ENCODE measurements around the gene FABP2. TPM values are rescaled to one million over a fixed set of nuclear protein-coding genes. Genes with fewer than 3 reads are reported as not detected.

Gene FABP2
- total RNA-seq, 1 experiment from 2014 or later, result not detected

DNA sequence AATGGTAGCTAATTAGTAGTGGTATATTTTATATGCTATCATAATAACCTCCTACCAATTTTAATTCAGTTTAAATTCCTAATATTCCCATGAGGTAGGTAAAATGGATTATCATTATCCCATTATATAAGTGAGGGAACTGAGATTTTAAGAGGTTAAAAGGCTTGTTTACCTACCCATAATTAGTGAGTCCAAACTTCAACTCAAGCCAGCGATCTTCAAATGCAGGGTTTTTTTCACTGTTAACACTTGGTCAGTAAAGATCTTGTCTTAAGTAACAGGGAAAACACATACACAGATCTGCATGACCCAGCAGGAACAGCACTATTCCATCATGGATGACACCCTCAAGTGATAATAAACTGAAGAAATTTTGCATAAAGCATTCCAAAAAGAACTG lies 31.3 kb downstream of the FABP2 start:
- Histone ChIP-seq H3K27me3 (ENCODE audit: insufficient read depth, low read depth) (no peaks in the 10 kb centered on the region), H3K36me3 (ENCODE audit: low read depth) (no peaks in the 10 kb centered on the region), H3K4me2 (no peak overlapping the region), H2AFZ (no peak overlapping the region), H3K79me2 (ENCODE audit: low read depth) (no peaks in the 10 kb centered on the region), H4K20me1 (ENCODE audit: insufficient read depth) (no peaks in the 10 kb centered on the region), H3F3A (ENCODE audit: insufficient read depth, low read depth) (0 out of 2 replicates have a peak, but pooled peaks cover 2% of the 10 kb centered on the region), H3K4me3 (no peak overlapping the region), H3K9me3 (ENCODE audit: insufficient read depth, low read depth) (no peaks in the 10 kb centered on the region), H3K27ac (no peak overlapping the region), H3K9me2 (ENCODE audit: insufficient read depth) (no peaks in the 10 kb centered on the region), H3K4me1 (replicated peaks; ENCODE audit: insufficient read depth) (no peaks in the 10 kb centered on the region)
- DNase-seq, result no peak
- TF ChIP-seq, protein P1, sequence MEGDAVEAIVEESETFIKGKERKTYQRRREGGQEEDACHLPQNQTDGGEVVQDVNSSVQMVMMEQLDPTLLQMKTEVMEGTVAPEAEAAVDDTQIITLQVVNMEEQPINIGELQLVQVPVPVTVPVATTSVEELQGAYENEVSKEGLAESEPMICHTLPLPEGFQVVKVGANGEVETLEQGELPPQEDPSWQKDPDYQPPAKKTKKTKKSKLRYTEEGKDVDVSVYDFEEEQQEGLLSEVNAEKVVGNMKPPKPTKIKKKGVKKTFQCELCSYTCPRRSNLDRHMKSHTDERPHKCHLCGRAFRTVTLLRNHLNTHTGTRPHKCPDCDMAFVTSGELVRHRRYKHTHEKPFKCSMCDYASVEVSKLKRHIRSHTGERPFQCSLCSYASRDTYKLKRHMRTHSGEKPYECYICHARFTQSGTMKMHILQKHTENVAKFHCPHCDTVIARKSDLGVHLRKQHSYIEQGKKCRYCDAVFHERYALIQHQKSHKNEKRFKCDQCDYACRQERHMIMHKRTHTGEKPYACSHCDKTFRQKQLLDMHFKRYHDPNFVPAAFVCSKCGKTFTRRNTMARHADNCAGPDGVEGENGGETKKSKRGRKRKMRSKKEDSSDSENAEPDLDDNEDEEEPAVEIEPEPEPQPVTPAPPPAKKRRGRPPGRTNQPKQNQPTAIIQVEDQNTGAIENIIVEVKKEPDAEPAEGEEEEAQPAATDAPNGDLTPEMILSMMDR (conservative IDR thresholded peaks at IDR 0.05), result no peak
- TF ChIP-seq EZH2 (IDR thresholded peaks at IDR 0.05; ENCODE audit: low read depth), result no peak
- ChIA-PET CTCF (no interaction called here), POLR2A (ENCODE audit: unreplicated experiment) (no interaction called here)
- intact Hi-C loops (cut with micrococcal nuclease; ENCODE audit: unreplicated experiment), result no loop called here
- no TSS peak for BruUV-seq (replicated peaks)

DNA sequence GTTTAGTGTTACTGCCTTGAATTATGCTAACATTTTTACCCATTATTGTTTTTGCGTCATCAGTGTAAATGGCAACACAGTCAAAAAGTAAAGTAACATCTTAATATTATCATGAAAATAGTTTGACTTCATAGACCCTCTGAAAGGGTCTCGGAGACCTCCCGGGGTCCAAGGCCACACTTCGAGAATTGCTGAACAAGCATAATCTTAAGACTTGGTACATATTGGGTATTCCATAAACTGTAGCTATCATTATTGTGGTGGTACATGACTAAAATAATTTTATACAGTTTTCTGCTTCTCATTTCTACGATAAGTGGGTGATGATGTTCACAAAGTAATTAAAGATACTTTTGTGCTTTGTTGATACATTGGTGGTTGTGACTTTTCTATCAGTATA lies 32.6 kb downstream of the FABP2 start:
- Histone ChIP-seq H3K36me3 (ENCODE audit: low read depth) (no peaks in the 10 kb centered on the region), H3K4me2 (no peak overlapping the region), H3K9me3 (ENCODE audit: insufficient read depth, low read depth) (no peaks in the 10 kb centered on the region), H3K27me3 (ENCODE audit: insufficient read depth, low read depth) (no peaks in the 10 kb centered on the region), H4K20me1 (ENCODE audit: insufficient read depth) (no peaks in the 10 kb centered on the region), H2AFZ (no peak overlapping the region), H3F3A (ENCODE audit: insufficient read depth, low read depth) (0 out of 2 replicates have a peak, but pooled peaks cover 2% of the 10 kb centered on the region), H3K4me3 (no peak overlapping the region), H3K9me2 (ENCODE audit: insufficient read depth) (no peaks in the 10 kb centered on the region), H3K79me2 (ENCODE audit: low read depth) (no peaks in the 10 kb centered on the region), H3K4me1 (replicated peaks; ENCODE audit: insufficient read depth) (no peaks in the 10 kb centered on the region), H3K27ac (no peak overlapping the region)
- TF ChIP-seq, protein P1 (conservative IDR thresholded peaks at IDR 0.05), result no peak
- TF ChIP-seq EZH2 (IDR thresholded peaks at IDR 0.05; ENCODE audit: low read depth), result no peak
- intact Hi-C loops (cut with micrococcal nuclease; ENCODE audit: unreplicated experiment), result loop anchor here (5.0 kb wide), 2 partner anchors 247 to 307 kb away; no protein-coding TSS in a partner anchor
- no TSS peak for BruUV-seq (replicated peaks)
- POLR2A ChIA-PET (ENCODE audit: unreplicated experiment), result no interaction called here
- no peak for DNase-seq
- CTCF ChIA-PET, result no interaction called here

DNA sequence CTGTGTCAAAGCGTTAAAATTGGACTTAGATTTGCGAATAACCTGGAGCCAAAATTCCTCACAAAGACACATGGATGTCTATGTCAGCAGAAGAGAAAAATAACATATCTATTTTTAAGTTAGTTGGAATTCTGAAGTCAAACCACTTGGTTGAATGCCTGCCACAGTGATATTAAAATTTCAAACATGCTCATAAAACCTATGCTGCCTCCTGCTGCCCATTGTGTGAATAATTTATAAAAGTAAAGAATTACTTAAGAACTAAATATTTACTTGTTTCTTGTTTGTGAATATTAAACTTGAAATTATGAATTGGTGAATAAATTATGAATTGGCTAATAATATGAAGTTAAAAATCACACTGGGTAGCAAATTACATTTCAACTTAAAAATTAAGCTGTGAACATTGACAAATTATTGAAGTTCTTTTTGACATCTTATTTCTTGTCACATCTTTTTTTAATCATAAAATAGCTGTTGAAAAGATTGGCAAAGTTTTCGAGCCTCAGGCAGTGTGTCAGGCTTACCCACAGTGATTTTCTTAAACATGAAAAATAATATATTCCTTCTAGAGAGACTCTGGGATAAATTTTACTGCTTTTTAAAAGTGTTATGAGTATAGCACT lies 35.4 kb downstream of the FABP2 start:
- ChIA-PET CTCF (no interaction called here), POLR2A (ENCODE audit: unreplicated experiment) (no interaction called here)
- TF ChIP-seq, protein P1 (conservative IDR thresholded peaks at IDR 0.05), result peak; percentile 69
- no peak for TF ChIP-seq EZH2 (IDR thresholded peaks at IDR 0.05; ENCODE audit: low read depth)
- H3K36me3 ChIP-seq (ENCODE audit: low read depth), result no peaks in the 10 kb centered on the region
- H3K4me3 ChIP-seq, result no peak overlapping the region
- H3F3A ChIP-seq (ENCODE audit: insufficient read depth, low read depth), result 0 out of 2 replicates have a peak, but pooled peaks cover 2% of the 10 kb centered on the region
- intact Hi-C loops (cut with micrococcal nuclease; ENCODE audit: unreplicated experiment), result loop anchor here (5.0 kb wide), 2 partner anchors 244 to 304 kb away; no protein-coding TSS in a partner anchor
- H4K20me1 ChIP-seq (ENCODE audit: insufficient read depth), result no peaks in the 10 kb centered on the region
- BruUV-seq (replicated peaks), result no TSS peak
- no peak overlapping the region for H3K4me2 ChIP-seq
- no peaks in the 10 kb centered on the region for H3K27me3 ChIP-seq (ENCODE audit: insufficient read depth, low read depth)
- H3K4me1 ChIP-seq (replicated peaks; ENCODE audit: insufficient read depth), result no peaks in the 10 kb centered on the region
- H3K79me2 ChIP-seq (ENCODE audit: low read depth), result no peaks in the 10 kb centered on the region
- H3K27ac ChIP-seq, result no peak overlapping the region
- no peaks in the 10 kb centered on the region for H3K9me3 ChIP-seq (ENCODE audit: insufficient read depth, low read depth)
- no peak overlapping the region for H2AFZ ChIP-seq
- no peaks in the 10 kb centered on the region for H3K9me2 ChIP-seq (ENCODE audit: insufficient read depth)
- peak in 1 of 2 experiments; percentile 41 for DNase-seq

All from PC-9 (cell line).